Neural progenitor cell (in vitro differentiated cells): ENCODE results near the gene EXT2. TPM values are rescaled to one million over a fixed set of nuclear protein-coding genes. Genes with fewer than 3 reads are reported as not detected.

Experiments used
- DNase-seq: peaks from one replicate; pipeline ENCODE4 v3.0.0-alpha.2; 2016; ENCODE audit warnings: low spot score
- H2AFZ ChIP-seq: fragments of 200-600 bp; sonication (generic); replicated peaks from 2 replicates; pipeline ENCODE4 v1.6.1; 2016; ENCODE audit warnings: antibody characterized with exemption
- H3F3A ChIP-seq: fragments of 200-600 bp; sonication (generic); 2 replicates; pipeline ENCODE4 v1.6.1; 2016; ENCODE audit warnings: antibody characterized with exemption, low read depth
- H3K27ac ChIP-seq: fragments of 200-600 bp; sonication (generic); 2 replicates; pipeline ENCODE4 v1.5.1; 2016; ENCODE audit warnings: mild to moderate bottlenecking
- H3K27me3 ChIP-seq: fragments of 200-600 bp; sonication (generic); 2 replicates; pipeline ENCODE4 v1.6.1; 2016; ENCODE audit warnings: mild to moderate bottlenecking, moderate library complexity
- H3K36me3 ChIP-seq: fragments of 200-600 bp; sonication (generic); 2 replicates; pipeline ENCODE4 v1.5.1; 2016
- H3K4me1 ChIP-seq: fragments of 200-600 bp; sonication (generic); 2 replicates; pipeline ENCODE4 v1.6.1; 2016; ENCODE audit warnings: mixed run types
- H3K4me2 ChIP-seq: fragments of 200-600 bp; sonication (generic); 2 replicates; pipeline ENCODE4 v1.6.1; 2016
- H3K4me3 ChIP-seq: fragments of 200-600 bp; sonication (generic); 2 replicates; pipeline ENCODE4 v1.5.1; 2016
- H3K79me2 ChIP-seq: fragments of 200-600 bp; sonication (generic); 2 replicates; pipeline ENCODE4 v1.6.1; 2016; ENCODE audit warnings: low read depth
- H3K9ac ChIP-seq: fragments of 200-600 bp; sonication (generic); 2 replicates; pipeline ENCODE4 v1.6.1; 2016
- H3K9me3 ChIP-seq: fragments of 200-600 bp; sonication (generic); 2 replicates; pipeline ENCODE4 v1.5.1; 2016; ENCODE audit warnings: low read depth
- H4K20me1 ChIP-seq: fragments of 200-600 bp; sonication (generic); 2 replicates; pipeline ENCODE4 v1.6.1; 2016; ENCODE audit warnings: low read depth
- H3K27ac Mint-ChIP-seq: 3 replicates; pipeline ENCODE4 v1.8.0; 2021; ENCODE audit warnings: mixed read lengths
- H3K27me3 Mint-ChIP-seq: 2 replicates; pipeline ENCODE4 v1.8.0; 2022; ENCODE audit warnings: low read depth, mild to moderate bottlenecking, inconsistent platforms, moderate library complexity, mixed read lengths; ENCODE audit not compliant: insufficient read depth
- H3K36me3 Mint-ChIP-seq: 3 replicates; pipeline ENCODE4 v1.8.0; 2021; ENCODE audit warnings: mixed read lengths
- H3K4me1 Mint-ChIP-seq: 3 replicates; pipeline ENCODE4 v1.8.0; 2021; ENCODE audit warnings: mixed read lengths
- H3K4me3 Mint-ChIP-seq: 3 replicates; pipeline ENCODE4 v1.8.0; 2021; ENCODE audit warnings: mild to moderate bottlenecking, moderate library complexity, mixed read lengths
- H3K9me3 Mint-ChIP-seq: 3 replicates; pipeline ENCODE4 v1.8.0; 2020; ENCODE audit warnings: mixed read lengths
- EZH2 ChIP-seq: fragments of 200-600 bp; sonication (generic); IDR thresholded peaks from 2 replicates; pipeline ENCODE4 v1.6.1; 2017; ENCODE audit warnings: antibody characterized with exemption, mild to moderate bottlenecking, moderate library complexity
- EZH2phosphoT487 ChIP-seq: fragments of 200-600 bp; sonication (generic); IDR thresholded peaks from 2 replicates; pipeline ENCODE4 v1.6.1; 2017; ENCODE audit warnings: antibody characterized with exemption
- total RNA-seq: library from RNA; depleted of rRNA; stranded (reverse); fragments of >200 nt; gene quantifications from 2 replicates; pipeline ENCODE4 v1.2.3, GENCODE V29; 2015; ENCODE audit warnings: low replicate concordance
- TF ChIP-seq, protein P1 (sequence below): fragments of 200-600 bp; sonication (generic); IDR thresholded peaks from 2 replicates; pipeline ENCODE4 v1.5.1; 2017; ENCODE audit warnings: antibody characterized with exemption, mild to moderate bottlenecking

EXT2 gene
- total RNA-seq, 1 donor from 2014 or later, result 70.4 TPM

DNA sequence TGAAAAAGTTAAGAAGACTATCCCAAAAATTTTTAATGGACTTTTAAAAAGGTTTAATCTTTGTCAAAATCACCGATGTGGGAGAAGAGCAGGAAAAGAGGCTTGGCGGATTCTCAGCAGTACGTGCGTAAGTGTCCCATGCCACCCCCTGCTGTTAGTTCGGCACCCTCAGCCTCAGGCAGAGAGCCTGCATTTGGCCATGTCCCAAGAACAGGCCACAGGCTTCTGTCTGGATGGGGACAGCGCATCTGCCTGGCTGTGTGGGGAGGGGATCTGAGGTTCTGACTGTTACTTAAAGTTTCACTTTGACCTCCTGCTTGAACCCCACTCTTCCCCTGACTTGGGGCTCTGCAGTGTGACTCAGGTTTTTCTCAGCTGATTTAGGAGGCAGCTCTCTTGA, 35.3 kb downstream of the EXT2 start:
- Mint-ChIP-seq H3K27me3 (peaks cover 2% of the 10 kb centered on the region), H3K4me3 (no peak overlapping the region), H3K4me1 (peaks cover 19% of the 10 kb centered on the region), H3K27ac (no peak overlapping the region), H3K36me3 (peaks cover 31% of the 10 kb centered on the region), H3K9me3 (no peaks in the 10 kb centered on the region)
- TF ChIP-seq EZH2phosphoT487 (no peak), EZH2 (no peak)
- TF ChIP-seq, protein P1, sequence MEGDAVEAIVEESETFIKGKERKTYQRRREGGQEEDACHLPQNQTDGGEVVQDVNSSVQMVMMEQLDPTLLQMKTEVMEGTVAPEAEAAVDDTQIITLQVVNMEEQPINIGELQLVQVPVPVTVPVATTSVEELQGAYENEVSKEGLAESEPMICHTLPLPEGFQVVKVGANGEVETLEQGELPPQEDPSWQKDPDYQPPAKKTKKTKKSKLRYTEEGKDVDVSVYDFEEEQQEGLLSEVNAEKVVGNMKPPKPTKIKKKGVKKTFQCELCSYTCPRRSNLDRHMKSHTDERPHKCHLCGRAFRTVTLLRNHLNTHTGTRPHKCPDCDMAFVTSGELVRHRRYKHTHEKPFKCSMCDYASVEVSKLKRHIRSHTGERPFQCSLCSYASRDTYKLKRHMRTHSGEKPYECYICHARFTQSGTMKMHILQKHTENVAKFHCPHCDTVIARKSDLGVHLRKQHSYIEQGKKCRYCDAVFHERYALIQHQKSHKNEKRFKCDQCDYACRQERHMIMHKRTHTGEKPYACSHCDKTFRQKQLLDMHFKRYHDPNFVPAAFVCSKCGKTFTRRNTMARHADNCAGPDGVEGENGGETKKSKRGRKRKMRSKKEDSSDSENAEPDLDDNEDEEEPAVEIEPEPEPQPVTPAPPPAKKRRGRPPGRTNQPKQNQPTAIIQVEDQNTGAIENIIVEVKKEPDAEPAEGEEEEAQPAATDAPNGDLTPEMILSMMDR, result no peak
- Histone ChIP-seq H4K20me1 (no peaks in the 10 kb centered on the region), H3F3A (no peaks in the 10 kb centered on the region), H3K9me3 (no peaks in the 10 kb centered on the region), H3K79me2 (no peaks in the 10 kb centered on the region), H3K36me3 (no peaks in the 10 kb centered on the region), H3K4me3 (no peak overlapping the region), H3K9ac (no peak overlapping the region), H3K4me2 (no peak overlapping the region), H2AFZ (no peak overlapping the region), H3K27ac (no peak overlapping the region), H3K27me3 (no peaks in the 10 kb centered on the region), H3K4me1 (no peaks in the 10 kb centered on the region)
- DNase-seq, result no peak

DNA sequence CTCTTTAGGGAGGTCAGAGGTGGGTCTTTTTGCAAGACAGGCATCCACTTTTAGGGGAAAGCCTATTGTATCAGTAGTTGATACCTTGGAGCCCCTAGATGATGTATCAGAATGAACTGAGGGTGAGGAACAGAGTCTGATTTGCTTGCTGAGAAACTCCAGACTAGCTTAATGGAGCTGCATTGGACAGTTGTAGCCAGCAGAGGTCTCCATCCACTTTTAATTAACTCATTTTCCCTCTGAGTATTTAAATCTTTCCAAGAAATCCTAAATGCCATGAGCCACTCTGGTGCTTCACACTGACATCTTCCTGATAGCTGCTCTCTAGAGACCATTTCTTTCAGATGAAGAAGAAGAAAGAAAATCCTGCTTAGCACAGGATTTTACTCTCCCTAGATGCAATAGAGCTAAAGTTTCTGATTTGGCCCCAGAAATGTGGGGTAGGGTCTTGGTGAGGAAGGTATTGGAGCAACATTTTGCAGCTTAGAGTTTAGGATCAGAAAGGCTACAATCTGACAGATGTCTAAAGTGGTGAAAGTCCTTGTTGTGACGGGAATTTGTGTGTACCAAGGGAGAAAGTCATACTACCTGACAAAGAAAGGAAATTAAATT, 38.0 kb downstream of the EXT2 start:
- H3K27me3 Mint-ChIP-seq, result peaks cover 2% of the 10 kb centered on the region
- Histone ChIP-seq H3K9me3 (no peaks in the 10 kb centered on the region), H3K4me2 (no peak overlapping the region), H3K79me2 (no peaks in the 10 kb centered on the region), H3K4me1 (no peaks in the 10 kb centered on the region), H3K27ac (no peak overlapping the region), H3K9ac (no peak overlapping the region), H4K20me1 (no peaks in the 10 kb centered on the region), H3K4me3 (no peak overlapping the region), H3F3A (no peaks in the 10 kb centered on the region), H3K27me3 (no peaks in the 10 kb centered on the region), H2AFZ (no peak overlapping the region), H3K36me3 (no peaks in the 10 kb centered on the region)
- no peak overlapping the region for H3K27ac Mint-ChIP-seq
- H3K9me3 Mint-ChIP-seq, result no peaks in the 10 kb centered on the region
- H3K36me3 Mint-ChIP-seq, result peaks cover 19% of the 10 kb centered on the region
- peaks cover 43% of the 10 kb centered on the region for H3K4me1 Mint-ChIP-seq
- no peak overlapping the region for H3K4me3 Mint-ChIP-seq
- TF ChIP-seq, protein P1, result peak; percentile 75
- no peak for TF ChIP-seq EZH2
- DNase-seq, result peak; percentile 61

DNA sequence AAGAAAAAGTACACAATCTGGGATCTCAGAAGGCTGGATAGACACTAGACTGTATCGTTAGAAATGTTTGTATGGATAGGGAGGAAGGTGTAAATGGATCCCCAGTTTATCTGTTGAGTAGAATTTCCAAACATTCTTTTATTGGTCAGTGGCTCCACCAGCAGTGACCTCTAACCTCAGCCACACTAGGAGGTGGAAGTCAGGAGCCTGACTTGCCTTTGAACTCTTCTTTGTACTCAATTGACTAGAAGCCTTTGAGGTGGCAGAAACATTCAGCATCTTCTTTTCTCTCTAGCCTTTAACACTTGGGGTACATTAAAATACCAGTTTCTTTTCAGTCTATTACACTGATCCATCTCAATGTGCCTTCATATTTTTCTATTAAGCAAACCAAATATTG, 39.1 kb downstream of the EXT2 start:
- H3K4me3 ChIP-seq, result no peak overlapping the region
- H3K4me1 ChIP-seq, result peaks cover 10% of the 10 kb centered on the region
- no peaks in the 10 kb centered on the region for H3F3A ChIP-seq
- H3K9me3 ChIP-seq, result no peaks in the 10 kb centered on the region
- no peaks in the 10 kb centered on the region for H4K20me1 ChIP-seq
- no peak for DNase-seq
- H3K9ac ChIP-seq, result no peak overlapping the region
- no peak overlapping the region for H2AFZ ChIP-seq
- no peak overlapping the region for H3K27ac Mint-ChIP-seq
- TF ChIP-seq EZH2phosphoT487 (no peak), EZH2 (no peak)
- TF ChIP-seq, protein P1, result no peak
- H3K36me3 Mint-ChIP-seq, result peaks cover 9% of the 10 kb centered on the region
- H3K36me3 ChIP-seq, result no peaks in the 10 kb centered on the region
- H3K27ac ChIP-seq, result no peak overlapping the region
- no peaks in the 10 kb centered on the region for H3K27me3 ChIP-seq
- H3K4me3 Mint-ChIP-seq, result no peak overlapping the region
- no peaks in the 10 kb centered on the region for H3K79me2 ChIP-seq
- peaks cover 2% of the 10 kb centered on the region for H3K27me3 Mint-ChIP-seq
- H3K4me2 ChIP-seq, result no peak overlapping the region
- H3K4me1 Mint-ChIP-seq, result peaks cover 55% of the 10 kb centered on the region
- no peaks in the 10 kb centered on the region for H3K9me3 Mint-ChIP-seq
